Measurements from ENCODE around the gene TMEM187.
A peak's percentile ranks its signal among the peaks of the same experiment; 100 is the strongest.

Gene TMEM187

DNA sequence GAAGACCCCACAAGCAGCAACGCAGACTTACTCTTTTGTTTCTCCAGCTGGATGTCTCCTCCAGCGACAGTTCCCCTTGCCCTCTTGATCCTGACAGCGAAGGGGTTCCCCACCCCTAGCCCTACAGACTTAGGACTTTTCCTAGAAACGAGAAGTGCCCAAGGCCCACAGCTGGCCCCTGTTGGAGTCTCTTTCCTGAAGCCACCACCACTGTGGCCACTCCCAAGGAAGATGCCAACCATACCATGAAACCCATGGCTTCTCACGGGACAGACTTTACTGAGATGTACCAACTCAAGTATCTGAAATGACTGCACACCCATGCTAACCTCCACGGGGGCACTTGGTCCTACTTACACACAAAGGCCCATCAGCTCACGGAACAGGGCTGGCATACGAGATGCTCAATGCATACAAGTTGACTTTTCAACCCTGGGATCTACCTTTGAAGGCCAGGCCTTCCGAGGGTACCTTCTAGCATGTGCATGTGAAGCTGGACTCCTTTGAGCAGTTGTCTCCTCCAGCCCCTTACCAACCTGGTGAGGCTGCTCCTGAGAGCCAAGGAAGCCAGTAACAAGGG is 48.1 kb downstream of the TMEM187 start:
- H3K27me3 ChIP-seq (ENCODE audit: control insufficient read depth, insufficient read depth, low read length, poor library complexity, severe bottlenecking): no peaks in the 10 kb centered on the region
- peak overlapping the region; percentile 39 for H3K4me3 ChIP-seq (ENCODE audit: insufficient read depth, low read depth, low read length)
- H3K9me3 ChIP-seq (ENCODE audit: control insufficient read depth, low read length): no peaks in the 10 kb centered on the region
- 85 to 87% methylated on average over 9 of the region's 9 CpGs for WGBS, 2 experiments
- H3K27ac ChIP-seq (ENCODE audit: insufficient read depth, low read depth, low read length, poor library complexity, severe bottlenecking): peak overlapping the region; percentile 50
- H3K36me3 ChIP-seq (ENCODE audit: control insufficient read depth, insufficient read depth, low read length): no peaks in the 10 kb centered on the region
- H3K4me1 ChIP-seq (ENCODE audit: control insufficient read depth, insufficient read depth, low read length): peaks cover 17% of the 10 kb centered on the region

DNA sequence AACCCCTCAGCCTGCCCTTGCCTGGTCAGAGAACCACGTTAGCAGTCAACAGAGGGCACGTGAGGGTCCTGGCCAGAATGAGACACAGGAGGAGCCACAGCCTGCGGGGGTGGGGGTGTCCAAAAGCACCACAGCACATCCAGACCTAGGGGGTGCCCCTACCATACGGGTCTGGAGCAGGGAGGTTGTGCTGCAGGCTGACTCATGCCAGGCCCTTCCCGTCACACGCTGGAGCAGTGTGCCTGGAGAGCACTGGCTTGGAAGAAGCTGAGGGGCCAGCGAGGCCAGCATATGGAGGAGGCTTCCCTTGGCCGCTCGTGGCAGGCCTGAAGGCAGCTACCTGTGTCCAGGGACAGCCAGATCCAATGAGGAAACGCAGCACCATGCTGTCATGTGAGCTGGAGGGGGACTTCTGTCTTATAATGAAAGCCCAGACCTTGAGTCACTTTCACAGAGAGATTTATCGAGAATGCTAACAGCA is 48.6 kb downstream of the TMEM187 start:
- Histone ChIP-seq H3K9me3 (ENCODE audit: control insufficient read depth, low read length) (no peaks in the 10 kb centered on the region), H3K27me3 (ENCODE audit: control insufficient read depth, insufficient read depth, low read length, poor library complexity, severe bottlenecking) (no peaks in the 10 kb centered on the region), H3K27ac (ENCODE audit: insufficient read depth, low read depth, low read length, poor library complexity, severe bottlenecking) (no peak overlapping the region), H3K4me1 (ENCODE audit: control insufficient read depth, insufficient read depth, low read length) (peaks cover 17% of the 10 kb centered on the region), H3K36me3 (ENCODE audit: control insufficient read depth, insufficient read depth, low read length) (no peaks in the 10 kb centered on the region), H3K4me3 (ENCODE audit: insufficient read depth, low read depth, low read length) (no peak overlapping the region)
- whole genome bisulfite sequencing, 2 experiments: 81 to 89% methylated on average over 11 of the region's 11 CpGs

DNA sequence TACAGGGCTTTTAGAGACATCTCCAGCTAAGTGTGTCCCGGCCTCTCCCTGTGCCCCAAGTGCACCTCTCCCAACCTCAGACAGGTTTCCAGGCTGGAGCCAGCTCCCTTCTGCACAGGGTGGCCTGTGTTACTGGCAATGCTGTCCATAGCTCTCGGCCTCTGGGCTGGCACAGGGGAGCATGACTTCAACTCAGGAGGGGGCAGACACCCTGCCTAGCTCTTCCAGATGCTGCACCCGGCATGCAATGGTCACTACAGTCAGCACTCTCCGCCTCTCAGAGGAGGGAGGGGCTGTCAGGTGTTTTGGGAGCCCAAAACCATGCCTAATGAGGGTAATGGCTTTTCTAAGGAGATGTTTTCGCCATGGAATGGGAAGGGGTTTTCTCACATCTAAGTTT is 49.6 kb downstream of the TMEM187 start:
- Histone ChIP-seq H3K4me3 (ENCODE audit: insufficient read depth, low read depth, low read length) (no peak overlapping the region), H3K36me3 (ENCODE audit: control insufficient read depth, insufficient read depth, low read length) (no peaks in the 10 kb centered on the region), H3K9me3 (ENCODE audit: control insufficient read depth, low read length) (no peaks in the 10 kb centered on the region), H3K27me3 (ENCODE audit: control insufficient read depth, insufficient read depth, low read length, poor library complexity, severe bottlenecking) (no peaks in the 10 kb centered on the region), H3K27ac (ENCODE audit: insufficient read depth, low read depth, low read length, poor library complexity, severe bottlenecking) (peak overlapping the region; percentile 16), H3K4me1 (ENCODE audit: control insufficient read depth, insufficient read depth, low read length) (peaks cover 17% of the 10 kb centered on the region)
- WGBS, 2 experiments: 65 to 78% methylated on average over 5 of the region's 5 CpGs

DNA sequence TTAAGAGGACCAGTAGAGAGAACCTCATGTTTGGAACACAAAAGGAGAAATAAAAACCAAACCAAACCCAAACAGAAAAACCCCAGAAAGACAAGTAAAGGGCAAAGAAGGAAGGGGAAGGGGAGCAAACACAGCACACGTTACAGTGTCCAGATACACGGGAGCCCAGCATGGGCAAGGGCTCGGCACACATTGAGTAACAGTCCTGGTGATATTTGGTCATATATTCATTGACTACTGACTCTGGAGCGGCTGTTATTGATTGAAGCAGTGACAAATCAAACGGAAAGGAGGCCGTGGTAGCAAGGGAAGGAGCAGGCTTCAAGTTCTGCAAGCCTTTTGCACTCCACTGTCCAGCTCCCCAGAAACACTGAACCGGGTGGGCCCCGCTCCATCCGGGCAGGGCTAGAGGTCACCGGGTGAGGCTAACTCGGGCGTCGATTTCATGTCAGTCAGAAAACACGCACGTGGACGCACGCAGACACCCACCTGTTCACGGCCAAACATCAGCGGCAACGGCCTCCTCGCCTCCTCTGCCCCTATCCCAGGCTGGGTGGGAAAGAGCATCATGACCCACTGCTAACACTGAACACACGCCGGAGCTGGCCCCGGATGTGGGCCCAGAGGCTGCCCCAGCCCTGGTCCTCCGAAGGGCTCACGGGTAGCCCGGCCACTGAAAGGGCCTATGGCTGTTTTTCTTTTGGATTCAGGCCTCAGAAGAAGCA is 50.9 kb downstream of the TMEM187 start:
- Histone ChIP-seq H3K27ac (ENCODE audit: insufficient read depth, low read depth, low read length, poor library complexity, severe bottlenecking) (no peak overlapping the region), H3K36me3 (ENCODE audit: control insufficient read depth, insufficient read depth, low read length) (no peaks in the 10 kb centered on the region), H3K4me3 (ENCODE audit: insufficient read depth, low read depth, low read length) (no peak overlapping the region), H3K27me3 (ENCODE audit: control insufficient read depth, insufficient read depth, low read length, poor library complexity, severe bottlenecking) (no peaks in the 10 kb centered on the region), H3K4me1 (ENCODE audit: control insufficient read depth, insufficient read depth, low read length) (peaks cover 17% of the 10 kb centered on the region), H3K9me3 (ENCODE audit: control insufficient read depth, low read length) (no peaks in the 10 kb centered on the region)
- 91 to 94% methylated on average over 27 of the region's 27 CpGs for WGBS, 2 experiments

DNA sequence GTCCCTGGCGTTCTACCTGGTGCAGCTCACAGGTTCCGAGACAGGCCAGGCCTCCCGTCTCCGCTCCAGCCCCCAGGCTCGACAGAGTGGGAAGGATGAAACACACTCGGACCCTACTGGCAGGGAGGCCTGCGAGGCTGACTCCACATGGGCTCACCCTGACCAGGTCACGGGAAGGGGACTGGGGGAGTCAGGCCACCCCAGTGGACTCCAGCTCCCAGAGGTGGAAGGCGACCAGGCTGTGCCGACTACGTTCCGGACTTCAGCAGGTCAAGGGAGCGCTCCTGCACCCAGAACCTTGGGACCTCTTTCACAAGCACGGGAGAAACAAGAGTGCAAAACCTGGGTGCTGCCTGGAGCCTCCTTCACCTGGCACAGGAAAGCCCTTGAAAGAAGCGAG is 51.7 kb downstream of the TMEM187 start:
- H3K27ac ChIP-seq (ENCODE audit: insufficient read depth, low read depth, low read length, poor library complexity, severe bottlenecking): no peak overlapping the region
- H3K27me3 ChIP-seq (ENCODE audit: control insufficient read depth, insufficient read depth, low read length, poor library complexity, severe bottlenecking): no peaks in the 10 kb centered on the region
- no peaks in the 10 kb centered on the region for H3K36me3 ChIP-seq (ENCODE audit: control insufficient read depth, insufficient read depth, low read length)
- no peaks in the 10 kb centered on the region for H3K9me3 ChIP-seq (ENCODE audit: control insufficient read depth, low read length)
- no peak overlapping the region for H3K4me3 ChIP-seq (ENCODE audit: insufficient read depth, low read depth, low read length)
- WGBS, 2 experiments: 96 to 97% methylated on average over 15 of the region's 15 CpGs
- peaks cover 17% of the 10 kb centered on the region for H3K4me1 ChIP-seq (ENCODE audit: control insufficient read depth, insufficient read depth, low read length)

DNA sequence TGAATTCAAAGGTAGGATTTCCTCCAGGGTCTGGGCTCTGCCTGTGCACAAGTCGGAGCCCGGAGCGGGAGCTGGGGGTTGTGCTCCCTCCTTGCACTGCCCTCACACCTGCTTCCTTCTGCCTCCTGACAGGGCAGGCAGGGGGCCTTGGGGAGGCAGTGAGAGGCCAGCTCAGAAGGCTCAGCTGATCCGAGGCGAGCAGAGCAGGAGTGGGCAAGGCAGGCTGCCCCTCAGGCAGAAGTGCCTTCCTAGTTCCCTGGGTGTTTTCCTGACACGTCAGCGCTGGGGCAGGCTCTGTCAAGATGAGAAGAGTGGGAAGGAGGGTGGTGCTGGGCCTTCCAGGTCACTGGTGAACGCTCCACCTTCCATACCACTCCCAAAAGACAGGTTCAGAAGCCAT is 52.7 kb downstream of the TMEM187 start:
- Histone ChIP-seq H3K36me3 (ENCODE audit: control insufficient read depth, insufficient read depth, low read length) (no peaks in the 10 kb centered on the region), H3K4me1 (ENCODE audit: control insufficient read depth, insufficient read depth, low read length) (peaks cover 17% of the 10 kb centered on the region), H3K9me3 (ENCODE audit: control insufficient read depth, low read length) (no peaks in the 10 kb centered on the region), H3K4me3 (ENCODE audit: insufficient read depth, low read depth, low read length) (no peak overlapping the region), H3K27me3 (ENCODE audit: control insufficient read depth, insufficient read depth, low read length, poor library complexity, severe bottlenecking) (no peaks in the 10 kb centered on the region), H3K27ac (ENCODE audit: insufficient read depth, low read depth, low read length, poor library complexity, severe bottlenecking) (no peak overlapping the region)
- WGBS, 2 experiments: 79 to 82% methylated on average over 8 of the region's 8 CpGs

DNA sequence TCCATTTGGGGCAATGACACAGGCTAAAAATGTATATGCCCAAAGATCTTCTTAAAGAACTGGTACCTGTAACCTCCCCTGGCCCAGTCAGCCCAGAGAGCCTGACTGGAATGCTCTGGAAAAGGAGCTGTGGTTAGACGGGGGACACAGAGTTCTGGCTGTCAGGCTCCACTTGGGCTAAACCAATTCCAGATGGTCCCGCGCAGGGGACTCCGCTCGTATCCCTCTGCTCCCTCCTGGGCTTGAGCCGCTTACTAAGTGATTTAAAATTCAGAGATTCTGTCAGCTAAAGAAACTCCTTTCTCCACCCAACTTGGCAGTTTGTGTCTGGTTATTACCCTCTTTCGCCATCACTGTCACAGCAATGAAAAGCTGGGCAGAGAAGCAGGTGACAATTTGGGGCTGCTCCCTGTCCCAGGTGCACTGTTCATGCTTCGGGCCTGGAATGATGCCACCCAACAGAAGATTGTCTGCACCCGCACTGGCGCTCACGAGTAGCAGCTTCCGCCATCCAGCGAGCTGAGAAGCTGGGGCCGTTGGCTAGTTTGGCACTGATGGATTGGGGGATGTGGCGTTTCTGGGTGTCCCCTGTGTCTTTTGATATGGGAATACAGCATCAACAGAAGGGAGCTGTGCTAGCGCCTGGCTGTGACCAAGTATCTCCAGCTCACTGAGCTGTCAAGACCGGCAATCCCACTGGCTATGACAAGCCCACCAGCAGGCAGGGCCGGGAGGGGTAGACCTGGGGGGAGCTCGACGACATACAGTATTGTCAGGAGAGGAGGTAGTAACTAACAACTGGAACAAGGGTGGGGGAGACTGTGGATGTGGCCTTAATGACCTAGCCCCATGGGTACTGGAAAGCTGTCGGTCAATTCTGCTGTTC is 53.8 kb downstream of the TMEM187 start:
- no peaks in the 10 kb centered on the region for H3K9me3 ChIP-seq (ENCODE audit: control insufficient read depth, low read length)
- H3K4me1 ChIP-seq (ENCODE audit: control insufficient read depth, insufficient read depth, low read length): peaks cover 11% of the 10 kb centered on the region
- H3K27ac ChIP-seq (ENCODE audit: insufficient read depth, low read depth, low read length, poor library complexity, severe bottlenecking): no peak overlapping the region
- no peaks in the 10 kb centered on the region for H3K36me3 ChIP-seq (ENCODE audit: control insufficient read depth, insufficient read depth, low read length)
- no peaks in the 10 kb centered on the region for H3K27me3 ChIP-seq (ENCODE audit: control insufficient read depth, insufficient read depth, low read length, poor library complexity, severe bottlenecking)
- H3K4me3 ChIP-seq (ENCODE audit: insufficient read depth, low read depth, low read length): no peak overlapping the region
- WGBS, 2 experiments: 91 to 94% methylated on average over 21 of the region's 21 CpGs

DNA sequence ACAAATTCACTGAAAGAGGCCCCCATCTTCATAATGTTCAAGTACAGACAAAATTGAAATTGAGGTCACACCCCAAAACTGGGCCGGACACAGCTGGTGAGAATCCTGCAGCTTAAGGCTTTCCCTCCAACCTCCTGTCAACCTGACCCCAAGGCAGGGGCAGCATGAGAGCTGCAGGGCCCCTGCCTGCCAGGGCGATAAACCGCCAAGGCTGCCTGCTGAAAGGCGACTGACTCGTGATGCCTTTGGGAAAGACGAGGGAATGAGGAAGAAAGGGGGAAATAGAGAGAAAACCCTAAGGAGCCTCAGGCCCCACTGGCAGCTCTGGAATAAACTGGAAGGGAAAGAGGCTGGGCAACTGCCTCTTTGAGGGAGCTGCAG is 54.5 kb downstream of the TMEM187 start:
- Histone ChIP-seq H3K27ac (ENCODE audit: insufficient read depth, low read depth, low read length, poor library complexity, severe bottlenecking) (no peak overlapping the region), H3K4me3 (ENCODE audit: insufficient read depth, low read depth, low read length) (no peak overlapping the region), H3K36me3 (ENCODE audit: control insufficient read depth, insufficient read depth, low read length) (no peaks in the 10 kb centered on the region), H3K9me3 (ENCODE audit: control insufficient read depth, low read length) (no peaks in the 10 kb centered on the region), H3K27me3 (ENCODE audit: control insufficient read depth, insufficient read depth, low read length, poor library complexity, severe bottlenecking) (no peaks in the 10 kb centered on the region), H3K4me1 (ENCODE audit: control insufficient read depth, insufficient read depth, low read length) (peaks cover 10% of the 10 kb centered on the region)
- WGBS, 2 experiments: 90 to 94% methylated on average over 6 of the region's 6 CpGs

DNA sequence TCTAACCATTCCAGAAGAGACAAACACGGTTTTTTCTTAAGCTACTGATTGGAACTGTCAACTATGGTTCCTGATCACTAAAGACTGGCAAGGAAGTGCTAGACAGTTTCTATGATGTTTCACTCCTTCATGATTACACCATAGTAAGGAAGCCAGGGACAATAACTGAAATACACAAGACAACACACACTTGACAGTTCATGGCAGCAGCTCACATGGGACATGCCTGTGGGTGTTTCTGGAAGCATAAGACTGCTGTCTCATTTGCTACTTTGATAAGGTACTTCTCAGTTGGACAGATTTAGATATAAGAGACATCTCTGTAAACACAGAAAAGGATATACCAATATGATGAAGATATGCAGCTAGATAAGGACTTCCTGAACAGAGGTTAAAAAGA is 55.4 kb downstream of the TMEM187 start:
- peaks cover under 1% of the 10 kb centered on the region for H3K4me1 ChIP-seq (ENCODE audit: control insufficient read depth, insufficient read depth, low read length)
- no peak overlapping the region for H3K27ac ChIP-seq (ENCODE audit: insufficient read depth, low read depth, low read length, poor library complexity, severe bottlenecking)
- H3K4me3 ChIP-seq (ENCODE audit: insufficient read depth, low read depth, low read length): no peak overlapping the region
- H3K36me3 ChIP-seq (ENCODE audit: control insufficient read depth, insufficient read depth, low read length): no peaks in the 10 kb centered on the region
- 82 to 96% methylated on average over 1 of the region's 1 CpG for WGBS, 2 experiments
- no peaks in the 10 kb centered on the region for H3K27me3 ChIP-seq (ENCODE audit: control insufficient read depth, insufficient read depth, low read length, poor library complexity, severe bottlenecking)
- no peaks in the 10 kb centered on the region for H3K9me3 ChIP-seq (ENCODE audit: control insufficient read depth, low read length)

Data from ectodermal cell (in vitro differentiated cells).